Smooth muscle cell (in vitro differentiated cells): Measurements from ENCODE around the gene PCBP1. TPM values are rescaled to one million over a fixed set of nuclear protein-coding genes. Genes with fewer than 3 reads are reported as not detected.
"Not testable (repeated sequence)": the region's sequence is repeated elsewhere in the genome, so short reads cannot be mapped to it uniquely, and the experiment has no call there.

ENCODE experiments used
- DNase-seq: peaks from one replicate; lab custom pipeline; 2025; ENCODE audit not compliant: unreplicated experiment; lab: John Stamatoyannopoulos, UW
- H2AFZ ChIP-seq: fragments of 200-600 bp; sonication (generic); 2 replicates; pipeline ENCODE4 v1.6.0; 2016; ENCODE audit warnings: antibody characterized with exemption, low read depth, mild to moderate bottlenecking
- H3F3A ChIP-seq: fragments of 200-600 bp; sonication (generic); 2 replicates; pipeline ENCODE4 v1.6.0; 2017; ENCODE audit warnings: antibody characterized with exemption, low read depth
- H3K27ac ChIP-seq: fragments of 200-600 bp; sonication (generic); 2 replicates; pipeline ENCODE4 v1.5.1; 2016; ENCODE audit warnings: low read depth, mild to moderate bottlenecking
- H3K27me3 ChIP-seq: fragments of 200-600 bp; sonication (generic); 2 replicates; pipeline ENCODE4 v1.6.1; 2016; ENCODE audit warnings: low read depth, mild to moderate bottlenecking
- H3K36me3 ChIP-seq: fragments of 200-600 bp; sonication (generic); 2 replicates; pipeline ENCODE4 v1.5.1; 2016; ENCODE audit warnings: low read depth
- H3K4me1 ChIP-seq: fragments of 200-600 bp; sonication (generic); 2 replicates; pipeline ENCODE4 v1.5.1; 2016; ENCODE audit warnings: low read depth
- H3K4me2 ChIP-seq: fragments of 200-600 bp; sonication (generic); 2 replicates; pipeline ENCODE4 v1.6.0; 2016; ENCODE audit warnings: mild to moderate bottlenecking
- H3K4me3 ChIP-seq: fragments of 200-600 bp; sonication (generic); 2 replicates; pipeline ENCODE4 v1.5.1; 2016; ENCODE audit warnings: mild to moderate bottlenecking
- H3K79me2 ChIP-seq: fragments of 200-600 bp; sonication (generic); 2 replicates; pipeline ENCODE4 v1.6.0; 2016; ENCODE audit warnings: low read depth, mild to moderate bottlenecking
- H3K9ac ChIP-seq: fragments of 200-600 bp; sonication (generic); 2 replicates; pipeline ENCODE4 v1.6.0; 2016; ENCODE audit warnings: low read depth
- H3K9me3 ChIP-seq: fragments of 200-600 bp; sonication (generic); replicated peaks from 2 replicates; pipeline ENCODE4 v1.5.1; 2016; ENCODE audit warnings: low read depth
- H4K20me1 ChIP-seq: fragments of 200-600 bp; sonication (generic); 2 replicates; pipeline ENCODE4 v1.6.0; 2016; ENCODE audit warnings: low read depth
- WGBS: methylation state at CpG from one replicate; pipeline ENCODE4 v1.1.7; 2016; ENCODE audit warnings: low lambda C conversion rate; 5-methylcytosine and 5-hydroxymethylcytosine counted together
- polyA plus RNA-seq: library from polyadenylated mRNA; unstranded; fragments of >200 nt; fragmentation: Nextera tagmentation; extraction: Ambion mirVana; gene quantifications from 2 replicates; pipeline ENCODE4 v1.2.1, GENCODE V29; 2016
- total RNA-seq: library from RNA; depleted of rRNA; stranded (reverse); fragments of >200 nt; gene quantifications from 2 replicates; pipeline ENCODE4 v1.2.3, GENCODE V29; 2014
- TF ChIP-seq, protein P1 (sequence below): fragments of 200-600 bp; sonication (generic); IDR thresholded peaks from 2 replicates; pipeline ENCODE4 v1.5.1; 2017; ENCODE audit warnings: borderline replicate concordance, mild to moderate bottlenecking, antibody characterized with exemption; ENCODE audit not compliant: insufficient read depth, poor library complexity, severe bottlenecking

PCBP1 gene
- total and polyA plus RNA-seq, 2 experiments from 2014 or later = 109 to 145 TPM

DNA sequence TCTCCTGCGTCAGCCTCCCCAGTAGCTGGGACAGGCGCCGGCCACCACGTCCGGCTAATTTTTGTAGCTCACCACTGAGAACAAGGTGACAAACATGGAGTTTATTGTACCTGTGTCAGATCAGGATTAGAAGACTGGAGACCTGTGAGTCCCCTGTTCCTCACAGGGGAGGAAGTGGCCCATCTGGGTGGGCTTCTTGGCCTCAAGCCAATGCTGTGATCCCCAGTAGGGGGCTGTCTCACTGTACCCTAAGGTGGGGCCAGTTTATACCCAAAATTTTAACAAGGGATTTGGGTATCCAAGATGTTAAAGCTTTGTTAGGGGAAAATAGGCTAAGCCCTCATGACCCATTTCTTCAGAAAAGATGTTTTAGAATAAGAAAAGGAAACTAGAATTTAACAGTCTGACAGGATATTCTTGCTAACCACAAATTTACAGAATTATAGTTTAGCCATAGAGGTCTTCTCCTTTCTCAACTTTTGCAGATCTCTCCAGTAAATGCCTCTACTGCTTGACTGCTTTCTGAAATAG, 16.3 kb downstream of the PCBP1 start:
- TF ChIP-seq, protein P1, sequence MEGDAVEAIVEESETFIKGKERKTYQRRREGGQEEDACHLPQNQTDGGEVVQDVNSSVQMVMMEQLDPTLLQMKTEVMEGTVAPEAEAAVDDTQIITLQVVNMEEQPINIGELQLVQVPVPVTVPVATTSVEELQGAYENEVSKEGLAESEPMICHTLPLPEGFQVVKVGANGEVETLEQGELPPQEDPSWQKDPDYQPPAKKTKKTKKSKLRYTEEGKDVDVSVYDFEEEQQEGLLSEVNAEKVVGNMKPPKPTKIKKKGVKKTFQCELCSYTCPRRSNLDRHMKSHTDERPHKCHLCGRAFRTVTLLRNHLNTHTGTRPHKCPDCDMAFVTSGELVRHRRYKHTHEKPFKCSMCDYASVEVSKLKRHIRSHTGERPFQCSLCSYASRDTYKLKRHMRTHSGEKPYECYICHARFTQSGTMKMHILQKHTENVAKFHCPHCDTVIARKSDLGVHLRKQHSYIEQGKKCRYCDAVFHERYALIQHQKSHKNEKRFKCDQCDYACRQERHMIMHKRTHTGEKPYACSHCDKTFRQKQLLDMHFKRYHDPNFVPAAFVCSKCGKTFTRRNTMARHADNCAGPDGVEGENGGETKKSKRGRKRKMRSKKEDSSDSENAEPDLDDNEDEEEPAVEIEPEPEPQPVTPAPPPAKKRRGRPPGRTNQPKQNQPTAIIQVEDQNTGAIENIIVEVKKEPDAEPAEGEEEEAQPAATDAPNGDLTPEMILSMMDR = no peak
- H3K4me3 ChIP-seq = no peak overlapping the region
- no peaks in the 10 kb centered on the region for H3K9me3 ChIP-seq
- H2AFZ ChIP-seq = peak overlapping the region; percentile 63
- no peaks in the 10 kb centered on the region for H3K79me2 ChIP-seq
- no peak for DNase-seq
- no peaks in the 10 kb centered on the region for H3K36me3 ChIP-seq
- H3K27ac ChIP-seq = no peak overlapping the region
- peaks cover 12% of the 10 kb centered on the region for H3K4me1 ChIP-seq
- WGBS = 90% methylated on average over 5 of the region's 5 CpGs
- H3F3A ChIP-seq = peaks cover 7% of the 10 kb centered on the region
- H3K9ac ChIP-seq = no peak overlapping the region
- H3K4me2 ChIP-seq = no peak overlapping the region
- H4K20me1 ChIP-seq = no peaks in the 10 kb centered on the region
- no peaks in the 10 kb centered on the region for H3K27me3 ChIP-seq

DNA sequence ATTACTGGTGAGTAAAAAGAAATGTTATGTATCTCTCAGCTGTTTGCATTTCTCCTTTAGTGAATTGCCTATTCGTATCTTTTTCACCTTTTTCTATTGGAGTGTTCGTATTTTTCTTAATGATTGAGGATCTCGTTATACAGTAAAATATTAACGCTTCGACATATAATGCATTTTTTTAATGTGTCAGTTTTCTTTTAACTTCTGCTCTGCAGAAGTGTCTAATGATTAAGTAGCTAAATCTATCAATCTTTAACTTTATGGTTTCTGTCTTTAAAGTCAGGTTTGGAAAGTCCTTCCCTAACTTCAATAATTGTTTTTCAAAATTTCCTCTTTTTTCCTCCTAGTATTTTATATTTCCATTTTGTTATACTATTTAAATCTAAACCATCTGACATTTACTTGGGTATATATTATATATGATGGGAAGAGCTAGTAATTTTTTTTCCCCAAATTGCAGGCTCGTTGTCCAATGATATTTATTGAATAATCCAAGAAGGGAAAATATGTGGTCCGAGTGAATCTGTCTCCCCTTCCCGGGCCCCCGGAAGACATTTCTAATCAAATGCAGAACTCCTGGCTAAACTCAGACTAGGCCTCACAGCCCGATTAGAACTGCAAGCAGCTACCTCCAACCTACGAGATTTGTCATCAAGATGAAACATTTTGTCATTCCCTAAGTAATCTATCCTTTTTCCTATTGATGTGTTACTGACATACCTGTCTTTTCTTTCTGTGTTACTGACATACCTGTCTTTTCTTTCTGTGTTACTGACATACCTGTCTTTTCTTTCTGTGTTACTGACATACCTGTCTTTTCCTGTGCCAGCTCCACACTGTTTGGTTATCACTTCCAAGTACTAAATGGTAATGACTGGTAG, 17.2 kb downstream of the PCBP1 start:
- no peaks in the 10 kb centered on the region for H3K79me2 ChIP-seq
- H2AFZ ChIP-seq = peak overlapping the region; percentile 63
- peaks cover 13% of the 10 kb centered on the region for H3F3A ChIP-seq
- no peaks in the 10 kb centered on the region for H4K20me1 ChIP-seq
- WGBS = 56% methylated on average over 11 of the region's 11 CpGs
- H3K27ac ChIP-seq = peak overlapping the region; percentile 58
- no peak overlapping the region for H3K9ac ChIP-seq
- peak overlapping the region; percentile 31 for H3K4me3 ChIP-seq
- TF ChIP-seq, protein P1 = no peak
- peak overlapping the region; percentile 60 for H3K4me2 ChIP-seq
- H3K36me3 ChIP-seq = no peaks in the 10 kb centered on the region
- H3K4me1 ChIP-seq = peaks cover 13% of the 10 kb centered on the region
- H3K9me3 ChIP-seq = no peaks in the 10 kb centered on the region
- no peak for DNase-seq
- H3K27me3 ChIP-seq = no peaks in the 10 kb centered on the region

DNA sequence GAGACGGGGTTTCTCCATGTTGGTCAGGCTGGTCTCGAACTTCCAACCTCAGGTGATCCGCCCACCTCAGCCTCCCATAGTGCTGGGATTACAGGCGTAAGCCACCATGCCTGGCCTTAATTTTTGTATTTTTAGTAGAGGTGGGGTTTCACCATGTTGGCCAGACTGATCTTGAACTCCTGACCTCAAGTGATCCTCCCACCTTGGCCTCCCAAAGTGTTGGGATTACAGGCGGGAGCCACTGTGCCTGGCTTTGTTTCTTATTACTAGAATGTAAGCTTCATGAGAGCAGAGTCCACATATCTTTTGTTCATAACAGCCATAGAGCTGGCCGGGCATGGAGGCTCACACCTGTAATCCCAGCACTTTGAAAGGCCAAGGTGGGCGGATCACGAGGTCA, 18.9 kb downstream of the PCBP1 start:
- WGBS = 98% methylated on average over 8 of the region's 8 CpGs
- H2AFZ ChIP-seq, H3K36me3 ChIP-seq, H3K27me3 ChIP-seq, H3K9me3 ChIP-seq, H3K9ac ChIP-seq, H4K20me1 ChIP-seq, H3K27ac ChIP-seq, H3K4me3 ChIP-seq, DNase-seq, H3K79me2 ChIP-seq, H3K4me2 ChIP-seq: not testable (repeated sequence)
- Histone ChIP-seq H3F3A (peaks cover 20% of the 10 kb centered on the region), H3K4me1 (peaks cover 13% of the 10 kb centered on the region)

DNA sequence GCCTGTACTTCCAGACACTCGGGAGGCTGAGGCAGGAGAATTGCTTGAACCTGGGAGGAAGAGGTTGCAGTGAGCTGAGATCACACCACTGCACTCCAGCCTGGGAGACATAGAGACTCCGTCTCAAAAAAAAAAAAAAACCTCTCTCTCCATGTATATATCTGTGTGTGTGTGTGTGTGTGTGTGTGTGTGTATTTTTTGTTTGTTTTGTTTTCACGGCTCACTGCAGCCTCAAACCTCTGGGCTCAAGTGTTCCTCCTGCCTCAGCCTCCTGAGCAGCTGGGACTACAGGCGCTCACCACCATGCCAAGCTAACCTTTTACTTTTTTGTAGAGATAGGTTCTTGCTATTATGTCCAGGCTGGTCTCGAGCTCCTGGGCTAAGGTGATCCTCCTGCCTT, 23.1 kb downstream of the PCBP1 start:
- WGBS = 91% methylated on average over 5 of the region's 5 CpGs
- Histone ChIP-seq H3F3A (peaks cover 31% of the 10 kb centered on the region), H3K4me1 (peaks cover 19% of the 10 kb centered on the region)
- not testable (repeated sequence) for H3K4me2 ChIP-seq, H3K79me2 ChIP-seq, H4K20me1 ChIP-seq, H3K27ac ChIP-seq, H3K27me3 ChIP-seq, H3K9me3 ChIP-seq, H3K36me3 ChIP-seq, H3K9ac ChIP-seq, H2AFZ ChIP-seq, DNase-seq, H3K4me3 ChIP-seq
